Activated CD8-positive, alpha-beta memory T cell treated with anti-CD3 and anti-CD28 coated beads, Interleukin-2, amount 50 U/mL, for 1 hour (primary cell): ENCODE results near the gene MCM7.

ENCODE experiments used
- DNase-seq: peaks from one replicate; pipeline ENCODE4 v3.0.0-alpha.2; 2020; ENCODE audit errors: extremely low read depth

Gene MCM7

GRCh38 chr7:100071018-100071723 is 30.0 kb downstream of the MCM7 start:
- no peak for DNase-seq

- no peak for DNase-seq
Measured at GRCh38 chr7:100069991-100070390, 31.2 kb downstream of the MCM7 start.

- DNase-seq = no peak
Measured at GRCh38 chr7:100066953-100067352, 34.2 kb downstream of the MCM7 start.

GRCh38 chr7:100065452-100066186 is 35.6 kb downstream of the MCM7 start:
- no peak for DNase-seq

GRCh38 chr7:100064162-100064561 is 37.0 kb downstream of the MCM7 start:
- no peak for DNase-seq

- no peak for DNase-seq
Measured at GRCh38 chr7:100063376-100063775, 37.8 kb downstream of the MCM7 start.

GRCh38 chr7:100061518-100062193 is 39.5 kb downstream of the MCM7 start:
- DNase-seq = no peak

- no peak for DNase-seq
Measured at GRCh38 chr7:100059251-100059739, 41.9 kb downstream of the MCM7 start.

GRCh38 chr7:100057006-100057405 is 44.2 kb downstream of the MCM7 start:
- DNase-seq = no peak

GRCh38 chr7:100053215-100053614 is 48.0 kb downstream of the MCM7 start:
- DNase-seq = no peak

- DNase-seq = no peak
Measured at GRCh38 chr7:100051611-100052010, 49.6 kb downstream of the MCM7 start.

GRCh38 chr7:100049441-100050291 is 51.5 kb downstream of the MCM7 start, which contains the start of gene ZSCAN21:
ZSCAN21 (plus strand) TSS chr7:100049774; CDS start chr7:100057007, 7,233 bp downstream.
- DNase-seq = peak; percentile 40

GRCh38 chr7:100048680-100049079 is 52.5 kb downstream of the MCM7 start:
- DNase-seq = no peak

GRCh38 chr7:100044718-100045117 is 56.5 kb downstream of the MCM7 start:
- DNase-seq = no peak
